HG03196 (cell line): ENCODE measurements around the gene PGRMC2.

Experiments used
- ATAC-seq: cut with Tn5 transposase; IDR thresholded peaks from one replicate; pipeline ENCODE4 v1.9.1; 2021; ENCODE audit not compliant: unreplicated experiment

PGRMC2 gene

DNA sequence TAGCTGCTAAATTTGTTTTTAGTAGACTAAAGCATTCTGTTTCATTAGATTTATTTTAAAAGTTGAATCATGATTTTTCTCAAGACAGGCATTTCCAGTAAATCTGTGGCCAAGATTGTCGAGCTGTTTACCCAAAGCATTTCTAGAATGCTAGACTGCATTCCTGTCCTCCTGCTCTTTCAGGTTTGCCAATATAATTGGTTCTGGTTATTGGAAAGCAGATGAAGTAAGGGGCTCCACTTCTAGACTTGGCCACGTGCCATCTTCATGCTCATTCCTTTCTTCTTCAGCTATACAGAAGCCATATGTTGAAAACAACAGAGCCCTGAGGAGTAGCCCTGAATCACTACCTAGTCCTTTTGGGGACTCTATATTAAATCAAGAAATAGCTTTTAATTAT is 62.5 kb downstream of the PGRMC2 start:
- ATAC-seq, result no peak

GRCh38 chr4:128221586-128221985 is 66.0 kb downstream of the PGRMC2 start:
- ATAC-seq, result no peak

DNA sequence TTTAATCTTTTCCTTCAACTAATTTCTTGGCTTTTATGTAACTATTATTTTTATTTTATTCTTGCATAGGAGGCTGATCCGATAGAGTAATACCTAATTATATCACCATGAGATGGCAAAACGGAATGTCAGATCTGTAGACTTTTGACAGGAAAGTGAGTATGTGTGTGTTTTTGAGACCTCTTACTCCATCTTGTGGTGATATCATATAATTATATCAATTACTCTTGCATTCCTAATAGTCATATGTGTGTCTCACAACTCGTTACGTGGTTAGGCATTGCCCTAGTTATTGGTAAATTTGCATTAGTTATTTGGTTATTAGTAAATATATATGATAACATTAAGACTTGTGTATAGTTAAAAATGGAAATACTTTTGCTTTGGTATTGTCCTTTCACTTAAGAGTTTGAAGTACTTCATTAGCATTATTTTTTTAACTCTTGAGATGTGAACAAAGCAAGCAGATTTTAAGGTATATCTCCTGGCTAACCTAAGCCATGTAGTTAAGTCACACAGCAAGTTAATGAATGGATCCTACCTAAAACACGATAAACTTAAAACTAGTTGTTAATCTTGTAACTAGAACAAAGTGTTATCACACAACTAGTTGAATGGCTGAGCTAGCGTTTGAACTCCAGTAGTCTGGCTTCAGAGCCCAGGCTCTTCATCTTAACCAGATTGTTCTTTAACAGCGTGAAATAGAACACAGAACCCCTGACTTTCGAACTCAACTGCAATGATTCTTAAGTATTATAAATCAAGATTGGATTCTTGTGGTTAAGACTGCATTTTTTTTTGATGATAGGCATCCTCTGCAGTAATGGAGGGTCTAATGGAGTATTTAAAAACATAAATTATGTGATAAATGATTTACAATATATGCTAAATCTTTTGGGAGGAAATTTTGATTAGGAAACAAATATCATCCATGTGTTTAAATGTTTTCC is 67.1 kb downstream of the PGRMC2 start:
- peak; percentile 61 for ATAC-seq
